Inferior parietal cortex (tissue), 1 donor: ENCODE results near the gene CALHM2.
"Not testable (repeated sequence)": the region's sequence is repeated elsewhere in the genome, so short reads cannot be mapped to it uniquely, and the experiment has no call there.

Source experiments
- DNase-seq: peaks from one replicate; pipeline ENCODE4 v3.0.0-alpha.2; 2016; ENCODE audit errors: extremely low spot score

The CALHM2 gene

GRCh38 chr10:103451831-103452505 lies at the start of gene CALHM2:
TSS of gene CALHM2 (minus strand) at chr10:103452370. CDS start at chr10:103449941, 2,429 bp downstream.
- DNase-seq, result peak; percentile 28

DNA sequence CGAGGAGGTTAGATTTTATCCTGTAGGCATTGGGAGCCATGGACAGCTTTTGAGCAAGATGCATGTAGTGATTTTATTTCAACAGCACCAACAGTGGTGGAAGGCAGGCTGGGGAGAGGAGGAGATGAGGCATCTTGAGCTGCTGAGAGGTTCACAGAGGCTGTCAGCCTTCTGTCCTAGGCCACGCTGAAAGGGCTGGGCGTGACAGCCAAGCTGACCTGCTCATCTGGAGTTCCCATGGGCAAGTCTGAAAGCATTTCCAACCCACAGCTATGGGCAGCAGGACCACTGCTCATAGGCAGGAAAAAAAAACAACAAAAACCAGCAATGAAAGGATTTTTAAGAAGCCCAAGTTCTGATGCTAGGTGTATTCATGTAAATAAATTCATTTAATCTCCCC lies 49.0 kb upstream of the CALHM2 start:
- DNase-seq, result no peak

GRCh38 chr10:103500481-103500880 lies 48.3 kb upstream of the CALHM2 start:
- DNase-seq, result no peak

GRCh38 chr10:103499881-103500280 lies 47.7 kb upstream of the CALHM2 start:
- no peak for DNase-seq

DNA sequence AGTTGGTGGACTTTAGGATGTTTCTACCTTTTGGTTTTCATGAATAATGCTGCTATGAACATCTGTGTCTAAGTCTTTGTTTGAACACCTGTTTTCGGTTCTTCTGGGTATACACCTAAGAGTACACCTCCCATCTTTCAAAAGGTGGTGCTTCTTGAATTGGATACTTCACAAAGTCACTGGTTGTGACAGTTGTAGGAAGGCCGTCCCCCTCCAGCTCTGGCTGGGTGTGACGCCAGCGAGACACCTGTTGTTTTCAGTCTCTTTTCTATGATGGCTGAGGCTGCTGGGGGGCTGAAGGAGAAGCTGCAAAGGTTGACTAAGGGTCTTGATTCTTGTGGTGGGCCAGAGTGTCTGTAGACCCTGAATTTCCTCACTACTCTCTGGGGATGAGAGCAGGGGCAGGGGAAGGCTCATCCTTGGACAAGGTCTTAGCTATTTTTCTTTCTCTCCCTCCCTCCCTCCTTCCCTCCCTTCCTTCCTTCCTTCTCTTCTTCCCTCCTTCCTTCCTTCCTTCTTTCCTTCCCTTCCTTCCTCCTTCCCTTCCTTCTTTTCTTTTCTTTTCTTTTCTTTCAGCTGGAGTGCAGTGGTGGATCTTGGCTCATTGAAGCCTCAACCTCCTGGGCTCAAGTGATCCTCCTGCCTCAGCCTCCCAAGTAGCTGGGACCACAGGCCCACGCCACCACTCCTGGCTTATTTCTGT lies 46.9 kb upstream of the CALHM2 start:
- DNase-seq, result no peak

- no peak for DNase-seq
These were observed 45.2 kb upstream of the CALHM2 start for GRCh38 chr10:103497161-103497915.

DNA sequence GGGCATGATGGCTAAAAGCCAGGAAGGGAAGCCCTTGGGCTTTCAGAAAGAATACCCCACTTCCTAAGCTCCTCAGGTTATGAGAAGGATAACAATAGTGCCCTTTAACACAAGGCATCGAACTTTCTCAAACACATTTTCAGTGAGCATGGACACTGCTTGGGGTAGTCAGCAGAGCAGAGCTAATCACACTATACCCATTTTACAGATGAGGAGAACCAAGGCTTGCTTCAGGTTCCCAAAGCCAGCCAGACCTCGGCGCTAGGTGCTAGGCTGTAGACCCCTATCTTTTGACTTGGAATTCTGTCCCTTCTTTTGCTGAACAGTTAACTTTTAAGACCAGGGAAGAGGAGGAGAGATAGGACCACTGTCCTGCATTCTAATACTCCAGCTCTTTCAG lies 43.2 kb upstream of the CALHM2 start:
- DNase-seq, result no peak

GRCh38 chr10:103493916-103494877 lies 42.0 kb upstream of the CALHM2 start:
- no peak for DNase-seq

- DNase-seq, result peak; percentile 47
These were observed 41.3 kb upstream of the CALHM2 start, which contains the start of gene NEURL1 for GRCh38 chr10:103493362-103493915. TSS of gene NEURL1 (plus strand) at chr10:103493705. CDS start at chr10:103494388, 683 bp downstream.

DNA sequence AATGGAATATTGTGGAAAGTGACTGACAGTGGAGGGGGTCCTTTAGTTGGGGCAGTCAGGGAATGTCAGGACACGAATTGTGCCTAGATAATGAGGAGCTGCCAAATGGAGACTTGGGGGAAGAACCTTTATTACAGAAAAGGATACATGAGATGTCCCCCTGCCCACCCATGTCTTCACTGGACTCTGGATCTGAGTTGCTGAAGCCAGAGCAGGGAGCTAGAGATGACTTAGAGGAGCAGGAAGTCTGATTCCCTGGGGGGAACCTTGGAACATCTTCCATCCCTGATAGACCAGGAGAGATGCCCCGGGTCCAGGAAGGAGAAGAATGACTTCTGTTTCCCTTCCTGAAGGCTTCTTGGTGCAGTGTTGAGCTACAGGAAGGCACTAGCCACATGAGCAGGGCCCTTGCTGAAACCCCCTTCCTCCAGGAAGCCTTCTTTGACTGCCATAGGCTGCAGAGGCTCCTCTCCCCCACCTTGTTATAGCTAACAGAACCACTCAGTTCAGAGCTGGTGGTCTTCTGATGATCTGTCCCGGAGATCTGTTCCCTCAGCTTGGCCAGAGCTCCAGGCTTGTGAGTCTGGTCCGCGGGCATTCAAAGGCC lies 40.6 kb upstream of the CALHM2 start:
- no peak for DNase-seq

DNA sequence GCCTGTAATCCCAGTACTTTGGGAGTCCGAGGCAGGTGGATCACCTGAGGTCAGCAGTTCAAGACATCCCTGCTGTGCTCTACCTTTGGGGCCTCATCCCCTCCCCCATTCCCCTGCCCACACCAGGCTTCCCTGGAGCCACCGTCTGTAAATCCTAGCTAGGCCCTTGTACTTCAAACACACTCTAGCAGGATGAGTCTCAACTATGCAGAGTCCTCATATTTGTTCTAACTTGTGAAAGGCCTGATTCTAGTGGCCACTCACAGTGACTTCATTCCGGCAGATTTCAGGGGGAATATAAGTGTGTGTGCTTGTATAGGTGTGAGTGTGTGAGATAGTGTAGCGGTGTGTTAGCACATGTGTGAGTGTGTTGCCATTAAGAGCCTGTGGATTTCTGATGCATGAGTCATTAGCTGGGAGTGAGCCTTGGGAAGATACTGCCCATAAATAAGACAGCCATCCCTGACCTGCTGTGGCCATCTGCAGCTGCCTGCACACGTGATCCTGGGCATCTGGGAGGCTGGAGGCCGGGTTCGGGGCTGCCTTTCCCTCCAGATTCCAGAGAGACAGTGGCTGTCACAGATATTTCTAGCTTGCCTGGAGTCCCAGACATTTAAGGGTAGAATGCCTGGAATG lies 39.7 kb upstream of the CALHM2 start:
- DNase-seq, result no peak

DNA sequence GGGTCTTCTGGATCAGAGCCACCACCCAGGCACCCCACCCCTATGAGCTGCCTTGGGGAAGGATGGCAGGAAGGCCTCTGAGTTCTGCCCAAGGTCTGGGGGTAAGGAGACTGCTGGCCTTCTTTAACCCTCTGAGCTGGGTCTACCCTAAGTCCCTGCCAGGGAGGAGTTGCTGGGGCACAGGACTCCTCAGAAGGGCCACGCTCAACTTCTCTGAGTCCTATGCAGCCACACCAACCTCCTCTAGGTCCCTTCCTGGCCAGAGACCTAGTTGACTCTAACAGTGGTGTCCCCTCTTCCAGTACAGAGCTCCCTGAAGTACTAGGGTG lies 38.8 kb upstream of the CALHM2 start:
- no peak for DNase-seq

DNA sequence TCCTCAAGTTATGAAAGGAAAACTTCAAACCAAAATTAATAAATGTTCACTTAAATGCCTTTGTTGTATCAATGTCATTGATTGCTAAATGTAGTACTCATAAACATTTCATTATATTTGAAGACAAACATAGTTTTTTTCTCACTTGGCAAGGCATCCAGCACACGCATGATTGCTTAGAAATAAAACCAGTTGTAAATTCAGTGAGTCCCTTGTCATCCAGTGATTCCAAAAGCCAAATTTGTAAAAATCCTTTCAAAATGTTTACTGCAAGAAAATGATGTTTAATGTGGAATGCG lies 35.2 kb upstream of the CALHM2 start:
- no peak for DNase-seq

GRCh38 chr10:103486635-103487409 lies 34.7 kb upstream of the CALHM2 start:
- not testable (repeated sequence) for DNase-seq

GRCh38 chr10:103481974-103482531 lies 29.9 kb upstream of the CALHM2 start:
- peak; percentile 49 for DNase-seq

GRCh38 chr10:103480521-103480920 lies 28.4 kb upstream of the CALHM2 start:
- no peak for DNase-seq

- DNase-seq, result no peak
These were observed 27.0 kb upstream of the CALHM2 start, which contains the start of gene CALHM3 for GRCh38 chr10:103479135-103479534. TSS of gene CALHM3 (minus strand) at chr10:103479240. CDS start at chr10:103479032, 208 bp downstream.

DNA sequence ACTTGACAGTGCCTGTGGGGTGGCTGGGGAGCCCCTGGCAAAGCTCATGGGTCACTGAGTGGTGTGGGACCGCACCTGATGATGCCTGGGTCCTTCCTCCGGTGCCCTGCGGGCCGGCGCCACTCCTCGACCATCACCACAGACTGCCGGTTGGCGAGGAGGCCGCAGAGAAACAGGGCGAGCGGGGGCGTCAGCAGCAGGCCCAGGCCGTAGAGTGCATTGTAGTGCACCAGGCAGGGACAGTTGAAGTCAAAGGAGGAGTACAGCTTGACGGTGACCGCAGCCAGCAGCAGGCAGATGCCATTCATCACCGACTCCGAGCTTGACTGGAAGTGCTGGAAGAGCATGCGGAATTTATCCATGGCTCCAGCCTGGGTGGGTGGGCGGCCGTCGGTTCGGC lies 26.5 kb upstream of the CALHM2 start:
- no peak for DNase-seq

DNA sequence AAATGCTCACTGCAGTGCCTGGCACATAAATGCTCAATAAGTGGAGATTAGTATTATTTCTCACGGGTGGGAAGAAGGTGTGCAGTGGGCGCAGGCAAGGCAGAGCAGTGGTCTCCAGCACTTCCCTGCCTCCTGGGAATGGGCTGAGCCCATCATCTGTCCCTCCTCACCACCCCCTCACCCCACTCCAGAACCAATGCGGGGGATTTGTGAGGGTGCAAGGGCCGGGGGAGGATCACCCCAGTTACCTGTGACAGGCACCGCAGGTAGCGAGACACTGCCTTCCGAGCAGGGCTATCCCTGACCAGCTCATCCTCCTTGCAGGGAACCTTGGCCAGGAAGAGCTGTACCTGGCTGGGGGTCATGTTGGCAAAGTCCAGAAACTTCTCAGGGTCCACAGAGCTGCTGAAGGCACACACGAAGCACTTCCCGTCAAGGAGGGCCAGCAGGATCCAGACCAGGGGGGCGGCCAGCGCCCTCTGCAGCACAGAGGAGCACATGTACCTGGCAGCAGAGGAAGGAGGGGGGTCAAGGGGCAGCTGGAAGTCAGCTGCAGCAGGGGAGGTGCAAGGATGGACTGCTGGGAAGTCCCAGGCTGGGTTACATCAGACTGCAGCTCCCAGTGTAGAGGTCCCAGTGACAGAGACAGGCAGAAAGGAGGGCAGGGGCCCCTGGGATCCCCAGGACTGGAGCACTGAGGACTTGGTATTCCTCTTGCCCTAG lies 24.0 kb upstream of the CALHM2 start:
- DNase-seq, result no peak
